ENCODE measurements around the gene RAB44.
A peak's percentile ranks its signal among the peaks of the same experiment; 100 is the strongest.

Gene RAB44

GRCh38 chr6:36656441-36656840, 41.2 kb upstream of the RAB44 start:
- no peak overlapping the region for H2BK5ac ChIP-seq (ENCODE audit: low read depth, low read length, poor library complexity, severe bottlenecking)
- no peak overlapping the region for H4K8ac ChIP-seq (ENCODE audit: low read length)
- peaks cover 0 to 15% of the 10 kb centered on the region in 2 experiments for H3K27me3 ChIP-seq (ENCODE audit: control insufficient read depth in 1 of 2, insufficient read depth in 1 of 2, low read length in 2 of 2)
- no peak overlapping the region for H3K23ac ChIP-seq (ENCODE audit: low read length in 2 of 2)
- H3K9ac ChIP-seq (ENCODE audit: low read length), result no peak overlapping the region
- H2AFZ ChIP-seq (ENCODE audit: low read depth, low read length), result no peak overlapping the region
- H3K4me2 ChIP-seq (ENCODE audit: low read length, poor library complexity, severe bottlenecking), result no peak overlapping the region
- 79% methylated on average over 5 of the region's 5 CpGs for WGBS
- no peaks in the 10 kb centered on the region for H3K36me3 ChIP-seq (ENCODE audit: control insufficient read depth in 1 of 2, insufficient read depth in 2 of 2, low read depth in 1 of 2, low read length in 2 of 2)
- peaks cover 9% of the 10 kb centered on the region for H3K4me1 ChIP-seq (ENCODE audit: control insufficient read depth, insufficient read depth, low read depth, low read length)
- no peak overlapping the region for H3K14ac ChIP-seq (ENCODE audit: low read length in 2 of 2)
- no peak overlapping the region for H3K27ac ChIP-seq (ENCODE audit: low read length, poor library complexity, severe bottlenecking)
- H2BK120ac ChIP-seq (ENCODE audit: low read depth, low read length), result no peak overlapping the region
- no peak overlapping the region for H2BK12ac ChIP-seq (ENCODE audit: low read length in 2 of 2)
- H3K18ac ChIP-seq (ENCODE audit: low read depth in 1 of 2, low read length in 2 of 2), result no peak overlapping the region
- H3K79me1 ChIP-seq (replicated peaks; ENCODE audit: low read length, poor library complexity, severe bottlenecking), result no peaks in the 10 kb centered on the region
- no peak overlapping the region for H4K91ac ChIP-seq (ENCODE audit: low read length)
- H2BK15ac ChIP-seq (ENCODE audit: low read depth, poor library complexity, severe bottlenecking), result no peak overlapping the region
- H2AK5ac ChIP-seq (ENCODE audit: low read length, severe bottlenecking), result no peak overlapping the region
- H3K4ac ChIP-seq (ENCODE audit: low read depth in 1 of 2, low read length in 2 of 2), result no peak overlapping the region
- peaks cover 4% of the 10 kb centered on the region for H3K9me3 ChIP-seq (ENCODE audit: control insufficient read depth, low read length)
- no peak overlapping the region for H3K4me3 ChIP-seq (ENCODE audit: insufficient read depth in 1 of 2, low read depth in 1 of 2, low read length in 2 of 2)
- no peak for DNase-seq

GRCh38 chr6:36657271-36657670, 40.4 kb upstream of the RAB44 start:
- no peak overlapping the region for H2AFZ ChIP-seq (ENCODE audit: low read depth, low read length)

GRCh38 chr6:36657942-36658544, 39.6 kb upstream of the RAB44 start:
- Histone ChIP-seq H3K9me3 (ENCODE audit: control insufficient read depth, low read length) (peaks cover 4% of the 10 kb centered on the region), H2AFZ (ENCODE audit: low read depth, low read length) (no peak overlapping the region), H2BK15ac (ENCODE audit: low read depth, poor library complexity, severe bottlenecking) (no peak overlapping the region), H4K91ac (ENCODE audit: low read length) (no peak overlapping the region), H3K4me1 (ENCODE audit: control insufficient read depth, insufficient read depth, low read depth, low read length) (peaks cover 9% of the 10 kb centered on the region), H3K4ac (ENCODE audit: low read depth in 1 of 2, low read length in 2 of 2) (no peak overlapping the region), H3K4me3 (ENCODE audit: insufficient read depth in 1 of 2, low read depth in 1 of 2, low read length in 2 of 2) (no peak overlapping the region), H3K4me2 (ENCODE audit: low read length, poor library complexity, severe bottlenecking) (no peak overlapping the region), H2BK120ac (ENCODE audit: low read depth, low read length) (no peak overlapping the region), H3K9ac (ENCODE audit: low read length) (no peak overlapping the region), H3K36me3 (ENCODE audit: control insufficient read depth in 1 of 2, insufficient read depth in 2 of 2, low read depth in 1 of 2, low read length in 2 of 2) (no peaks in the 10 kb centered on the region), H3K27me3 (ENCODE audit: control insufficient read depth in 1 of 2, insufficient read depth in 1 of 2, low read length in 2 of 2) (peaks cover 0 to 17% of the 10 kb centered on the region in 2 experiments), H2BK5ac (ENCODE audit: low read depth, low read length, poor library complexity, severe bottlenecking) (peak overlapping the region; percentile 15), H3K14ac (ENCODE audit: low read length in 2 of 2) (no peak overlapping the region), H3K18ac (ENCODE audit: low read depth in 1 of 2, low read length in 2 of 2) (no peak overlapping the region), H3K27ac (ENCODE audit: low read length, poor library complexity, severe bottlenecking) (peak overlapping the region; percentile 80), H3K23ac (ENCODE audit: low read length in 2 of 2) (no peak overlapping the region), H3K79me1 (replicated peaks; ENCODE audit: low read length, poor library complexity, severe bottlenecking) (no peaks in the 10 kb centered on the region), H4K8ac (ENCODE audit: low read length) (no peak overlapping the region), H2AK5ac (ENCODE audit: low read length, severe bottlenecking) (peak overlapping the region; percentile 64), H2BK12ac (ENCODE audit: low read length in 2 of 2) (no peak overlapping the region)
- no CpG with 5 or more reads among the region's 1 CpG for WGBS
- DNase-seq, result peak; percentile 52

More at GRCh38 chr6:36657271-36657670, 40.4 kb upstream of the RAB44 start:
- Histone ChIP-seq H3K4me1 (ENCODE audit: control insufficient read depth, insufficient read depth, low read depth, low read length) (peaks cover 9% of the 10 kb centered on the region), H3K27ac (ENCODE audit: low read length, poor library complexity, severe bottlenecking) (peak overlapping the region; percentile 80), H3K4me2 (ENCODE audit: low read length, poor library complexity, severe bottlenecking) (no peak overlapping the region), H3K27me3 (ENCODE audit: control insufficient read depth in 1 of 2, insufficient read depth in 1 of 2, low read length in 2 of 2) (peaks cover 0 to 17% of the 10 kb centered on the region in 2 experiments), H4K91ac (ENCODE audit: low read length) (no peak overlapping the region), H3K4me3 (ENCODE audit: insufficient read depth in 1 of 2, low read depth in 1 of 2, low read length in 2 of 2) (no peak overlapping the region), H3K79me1 (replicated peaks; ENCODE audit: low read length, poor library complexity, severe bottlenecking) (no peaks in the 10 kb centered on the region), H2BK15ac (ENCODE audit: low read depth, poor library complexity, severe bottlenecking) (no peak overlapping the region), H3K9me3 (ENCODE audit: control insufficient read depth, low read length) (peaks cover 4% of the 10 kb centered on the region), H3K9ac (ENCODE audit: low read length) (no peak overlapping the region), H2BK12ac (ENCODE audit: low read length in 2 of 2) (no peak overlapping the region), H2BK120ac (ENCODE audit: low read depth, low read length) (no peak overlapping the region), H2BK5ac (ENCODE audit: low read depth, low read length, poor library complexity, severe bottlenecking) (no peak overlapping the region), H3K36me3 (ENCODE audit: control insufficient read depth in 1 of 2, insufficient read depth in 2 of 2, low read depth in 1 of 2, low read length in 2 of 2) (no peaks in the 10 kb centered on the region), H3K14ac (ENCODE audit: low read length in 2 of 2) (no peak overlapping the region), H3K23ac (ENCODE audit: low read length in 2 of 2) (no peak overlapping the region), H2AK5ac (ENCODE audit: low read length, severe bottlenecking) (peak overlapping the region; percentile 21), H4K8ac (ENCODE audit: low read length) (no peak overlapping the region), H3K18ac (ENCODE audit: low read depth in 1 of 2, low read length in 2 of 2) (no peak overlapping the region), H3K4ac (ENCODE audit: low read depth in 1 of 2, low read length in 2 of 2) (no peak overlapping the region)
- DNase-seq, result no peak
- WGBS, result 88% methylated on average over 1 of the region's 1 CpG

- peak; percentile 66 for DNase-seq
- 73% methylated on average over 1 of the region's 1 CpG for WGBS
- Histone ChIP-seq H2BK15ac (ENCODE audit: low read depth, poor library complexity, severe bottlenecking) (no peak overlapping the region), H3K9me3 (ENCODE audit: control insufficient read depth, low read length) (peaks cover 4% of the 10 kb centered on the region), H3K9ac (ENCODE audit: low read length) (peak overlapping the region; percentile 23), H3K36me3 (ENCODE audit: control insufficient read depth in 1 of 2, insufficient read depth in 2 of 2, low read depth in 1 of 2, low read length in 2 of 2) (no peaks in the 10 kb centered on the region), H3K14ac (ENCODE audit: low read length in 2 of 2) (no peak overlapping the region), H2BK5ac (ENCODE audit: low read depth, low read length, poor library complexity, severe bottlenecking) (no peak overlapping the region), H3K27me3 (ENCODE audit: control insufficient read depth in 1 of 2, insufficient read depth in 1 of 2, low read length in 2 of 2) (peaks cover 0 to 17% of the 10 kb centered on the region in 2 experiments), H2AFZ (ENCODE audit: low read depth, low read length) (no peak overlapping the region), H3K4me3 (ENCODE audit: insufficient read depth in 1 of 2, low read depth in 1 of 2, low read length in 2 of 2) (no peak overlapping the region), H3K4ac (ENCODE audit: low read depth in 1 of 2, low read length in 2 of 2) (no peak overlapping the region), H3K79me1 (replicated peaks; ENCODE audit: low read length, poor library complexity, severe bottlenecking) (no peaks in the 10 kb centered on the region), H3K27ac (ENCODE audit: low read length, poor library complexity, severe bottlenecking) (no peak overlapping the region), H2BK12ac (ENCODE audit: low read length in 2 of 2) (no peak overlapping the region), H3K23ac (ENCODE audit: low read length in 2 of 2) (no peak overlapping the region), H4K8ac (ENCODE audit: low read length) (no peak overlapping the region), H4K91ac (ENCODE audit: low read length) (no peak overlapping the region), H2AK5ac (ENCODE audit: low read length, severe bottlenecking) (no peak overlapping the region), H3K18ac (ENCODE audit: low read depth in 1 of 2, low read length in 2 of 2) (no peak overlapping the region), H3K4me1 (ENCODE audit: control insufficient read depth, insufficient read depth, low read depth, low read length) (peaks cover 9% of the 10 kb centered on the region), H3K4me2 (ENCODE audit: low read length, poor library complexity, severe bottlenecking) (no peak overlapping the region), H2BK120ac (ENCODE audit: low read depth, low read length) (no peak overlapping the region)
Measured at GRCh38 chr6:36659271-36659670, 38.4 kb upstream of the RAB44 start.

All from mesenchymal stem cell (in vitro differentiated cells and primary cell).